HG03095 (cell line): ENCODE measurements around the gene SORCS2.

Experiments used
- ATAC-seq: cut with Tn5 transposase; IDR thresholded peaks from one replicate; pipeline ENCODE4 v1.9.1; 2021; ENCODE audit warnings: moderate library complexity; ENCODE audit not compliant: unreplicated experiment

The SORCS2 gene

DNA sequence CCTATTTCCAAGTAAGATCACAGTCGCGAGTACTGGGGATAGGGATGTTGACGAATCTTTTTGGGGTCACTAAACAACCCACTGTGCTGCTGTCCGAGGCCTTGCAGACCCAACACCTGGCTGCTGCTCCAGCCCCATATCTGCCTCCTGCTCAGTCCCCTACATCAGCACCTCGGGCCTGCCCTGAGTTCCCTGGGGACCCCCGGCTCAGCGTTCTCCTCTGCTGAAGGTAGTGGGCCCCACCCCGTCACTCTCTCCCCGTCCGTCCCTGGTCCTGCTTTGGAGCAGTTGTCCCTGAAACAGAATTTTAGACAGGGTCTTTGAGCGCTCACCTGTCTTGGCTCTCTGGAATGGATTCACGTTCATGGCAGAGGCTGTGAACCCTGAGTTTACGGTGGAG lies 444.8 kb downstream of the SORCS2 start:
- ATAC-seq = no peak

- ATAC-seq = no peak
Measured at GRCh38 chr4:7637971-7638370, 445.6 kb downstream of the SORCS2 start.

DNA sequence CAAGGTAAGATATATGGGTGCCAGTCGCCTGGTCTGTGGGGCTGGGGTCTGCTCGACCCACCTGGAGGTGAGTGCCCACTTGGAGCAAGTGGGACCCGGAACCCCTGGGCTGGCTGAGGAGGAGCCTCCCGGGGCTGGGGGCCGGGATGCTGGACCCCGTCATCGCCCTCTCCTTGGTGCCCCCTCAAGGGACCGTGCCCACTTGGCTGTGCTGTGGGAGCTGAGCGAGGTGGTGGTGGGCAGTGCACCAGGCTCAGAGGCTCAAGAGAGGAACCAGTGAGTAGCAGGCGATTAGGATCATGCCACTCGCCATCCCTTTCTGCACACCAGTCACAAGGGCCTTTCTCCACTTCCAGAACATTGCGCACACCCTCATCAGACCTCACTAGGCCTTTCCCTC lies 446.2 kb downstream of the SORCS2 start:
- ATAC-seq = no peak

DNA sequence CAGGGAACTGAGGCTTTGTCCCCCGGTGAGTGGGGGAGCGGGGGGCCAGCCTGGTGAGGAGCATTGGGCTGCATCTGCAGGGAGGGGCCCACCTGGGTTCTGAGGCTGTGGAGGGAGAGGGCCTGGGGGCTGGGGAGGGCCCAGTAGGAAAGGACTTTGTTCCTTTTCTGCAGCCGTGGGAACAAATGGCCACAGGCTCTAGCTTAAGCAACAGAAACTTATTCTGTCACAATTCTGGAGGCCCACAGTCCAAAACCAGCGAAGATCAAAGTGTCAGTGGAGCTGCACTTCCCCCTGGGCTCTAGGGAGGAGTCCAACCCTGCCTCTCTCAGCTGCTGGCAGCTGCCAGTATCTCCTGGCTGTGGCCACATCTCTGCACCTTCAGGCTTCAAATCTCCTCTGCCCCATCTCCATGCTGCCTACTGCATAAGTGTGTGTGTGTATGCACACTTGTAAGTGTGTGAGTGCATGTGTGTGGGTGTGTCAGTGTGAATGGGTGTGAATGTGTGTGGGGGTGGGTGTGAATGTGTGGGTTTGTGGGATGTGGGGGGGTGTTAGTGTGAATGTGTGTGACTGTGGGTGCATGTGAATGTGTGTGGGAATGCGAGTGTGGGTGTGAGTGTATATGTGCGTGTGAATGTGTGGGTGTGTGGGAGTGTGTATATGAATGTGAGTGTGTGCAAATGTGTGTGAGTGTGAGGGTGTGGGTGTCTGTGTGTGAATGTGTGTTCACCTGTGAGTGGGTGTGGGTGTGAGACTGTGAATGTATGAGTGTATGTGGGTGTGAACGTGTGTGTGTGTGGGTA lies 446.8 kb downstream of the SORCS2 start:
- no peak for ATAC-seq

- no peak for ATAC-seq
Measured at GRCh38 chr4:7640136-7640535, 447.8 kb downstream of the SORCS2 start.

DNA sequence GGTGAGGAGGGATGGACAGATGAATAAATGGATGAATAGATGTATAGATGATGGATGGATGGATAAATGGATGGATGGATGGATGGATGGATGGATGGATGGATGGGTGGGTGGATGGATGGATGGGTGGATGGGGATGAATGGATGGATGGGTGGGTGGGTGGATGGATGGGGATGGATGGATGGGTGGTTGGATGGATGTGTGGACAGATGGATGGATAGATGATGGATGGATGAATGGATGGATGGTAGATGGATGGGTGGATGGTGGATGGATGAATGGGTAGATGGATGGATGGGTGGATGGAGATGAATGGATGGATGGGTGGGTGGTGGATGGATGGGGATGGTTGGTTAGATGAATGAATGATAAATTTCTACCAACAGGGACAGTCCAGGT lies 449.4 kb downstream of the SORCS2 start:
- no peak for ATAC-seq

DNA sequence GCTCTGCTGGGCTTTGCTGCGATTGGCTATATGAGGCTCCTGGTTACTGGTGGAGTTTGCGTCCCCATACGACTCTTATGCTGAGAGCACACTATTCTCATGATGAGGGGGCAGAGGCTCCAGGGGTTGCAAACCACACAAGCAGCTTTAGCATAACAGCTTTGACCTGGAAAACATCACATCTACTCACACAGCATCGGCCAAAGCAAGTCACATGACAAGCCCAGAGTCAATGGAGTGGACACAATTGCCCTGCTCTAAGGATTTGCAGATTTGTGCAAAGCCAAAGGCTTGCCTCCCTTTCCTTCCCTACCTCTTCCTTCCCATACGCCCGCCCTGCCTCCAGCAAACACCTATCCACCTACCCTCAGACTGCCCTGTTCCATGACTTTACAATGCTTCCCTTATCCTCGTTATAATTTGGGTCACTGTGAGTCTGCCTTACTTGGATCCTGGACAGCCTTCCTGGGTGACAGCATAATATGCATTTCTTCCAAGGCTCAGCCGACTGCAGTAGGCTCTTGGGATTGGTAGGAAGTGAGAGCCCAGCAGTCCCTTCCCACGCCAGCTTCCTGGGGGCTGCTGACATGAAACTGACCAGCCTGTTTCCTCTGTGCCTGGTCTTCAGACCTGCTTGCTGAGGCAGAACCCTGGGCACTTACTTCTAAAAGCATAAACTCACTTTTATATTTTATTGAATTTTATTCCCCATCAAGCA lies 450.6 kb downstream of the SORCS2 start:
- ATAC-seq = no peak

GRCh38 chr4:7645158-7645557 lies 452.8 kb downstream of the SORCS2 start:
- ATAC-seq = no peak

DNA sequence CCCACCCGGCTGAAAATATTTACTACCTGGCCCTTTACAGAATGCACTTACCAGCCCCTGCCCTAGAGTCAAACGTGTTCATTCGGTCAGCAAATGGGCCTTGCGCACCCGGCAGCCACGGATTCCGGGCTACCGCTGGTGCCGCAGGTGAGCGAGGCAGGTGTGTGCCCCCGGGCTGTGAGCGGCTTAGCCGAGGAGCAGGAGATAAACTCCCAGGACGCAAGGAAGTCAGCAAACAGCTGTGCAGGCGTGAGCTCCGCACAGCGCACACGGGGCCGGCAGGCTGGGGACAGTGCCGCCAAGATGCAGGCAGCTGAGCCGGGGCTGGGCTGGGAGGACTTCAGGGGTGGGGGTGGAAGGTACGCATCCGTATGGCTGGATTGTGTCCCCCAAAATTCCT lies 453.6 kb downstream of the SORCS2 start:
- ATAC-seq = no peak

- no peak for ATAC-seq
Measured at GRCh38 chr4:7646384-7647061, 454.2 kb downstream of the SORCS2 start.

DNA sequence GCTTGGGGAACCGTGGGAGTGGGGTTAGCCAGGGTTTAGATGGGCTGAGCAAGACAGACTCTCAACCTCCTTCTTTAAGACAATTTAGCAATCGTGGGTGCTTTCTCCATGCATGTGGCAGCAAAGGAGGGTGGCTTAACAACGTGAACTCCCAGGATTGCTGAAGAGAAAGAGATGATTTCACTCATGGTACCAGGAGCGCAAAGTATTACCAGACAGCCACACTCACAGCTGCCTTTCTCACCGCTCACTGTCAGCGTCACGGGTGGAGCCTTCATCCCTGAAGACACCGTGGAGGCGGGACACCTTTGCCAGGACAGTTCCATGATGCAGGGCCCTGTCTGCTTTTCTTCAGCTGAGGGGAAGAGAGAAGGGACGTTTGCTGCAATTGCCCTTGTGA lies 454.8 kb downstream of the SORCS2 start:
- ATAC-seq = no peak

DNA sequence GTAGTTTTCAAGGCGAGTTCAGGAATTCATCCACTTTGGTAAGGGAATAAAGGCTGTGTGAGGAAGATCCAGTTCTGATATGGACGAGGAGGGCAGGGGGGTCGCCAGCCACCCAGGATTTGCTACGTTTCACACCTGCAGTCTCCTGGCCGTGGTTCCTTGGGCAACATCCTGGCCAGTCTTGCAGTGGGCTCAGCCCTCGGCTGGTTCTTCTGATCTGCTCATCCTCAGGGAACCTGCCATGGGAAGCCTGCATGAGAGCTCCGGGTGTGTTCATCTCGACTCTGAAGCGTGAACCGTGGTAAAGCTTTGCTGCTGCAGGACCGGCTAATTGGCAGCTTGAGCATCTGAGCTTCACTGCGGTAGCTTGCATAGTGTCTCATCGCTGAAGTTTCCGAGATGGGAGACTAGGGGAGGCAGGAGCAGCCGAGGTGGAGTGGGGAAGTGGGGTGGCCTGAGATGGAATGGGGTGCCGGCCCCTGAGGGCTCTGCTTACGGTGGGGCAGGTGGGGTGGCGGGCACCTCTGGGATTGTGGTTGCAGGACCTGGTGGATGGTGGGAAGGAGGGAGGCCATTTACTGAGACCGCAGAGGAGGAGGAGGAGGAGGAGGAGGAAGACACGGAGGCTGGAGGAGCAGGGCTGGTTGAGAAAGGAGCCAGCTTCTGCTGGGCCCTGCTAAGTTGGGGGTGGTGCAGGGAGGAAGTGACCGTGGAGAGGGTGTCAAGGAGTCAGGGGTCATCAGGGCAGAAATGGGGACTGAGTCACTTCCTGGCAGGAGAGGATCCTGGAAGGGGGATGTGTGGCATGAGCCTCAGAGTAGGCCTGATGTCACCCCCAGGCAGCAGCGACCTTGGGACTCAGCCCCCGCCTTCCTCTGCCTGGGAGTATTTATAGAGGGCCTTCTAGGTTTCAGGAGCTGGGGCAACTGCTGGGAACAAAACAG lies 455.5 kb downstream of the SORCS2 start:
- ATAC-seq = no peak

DNA sequence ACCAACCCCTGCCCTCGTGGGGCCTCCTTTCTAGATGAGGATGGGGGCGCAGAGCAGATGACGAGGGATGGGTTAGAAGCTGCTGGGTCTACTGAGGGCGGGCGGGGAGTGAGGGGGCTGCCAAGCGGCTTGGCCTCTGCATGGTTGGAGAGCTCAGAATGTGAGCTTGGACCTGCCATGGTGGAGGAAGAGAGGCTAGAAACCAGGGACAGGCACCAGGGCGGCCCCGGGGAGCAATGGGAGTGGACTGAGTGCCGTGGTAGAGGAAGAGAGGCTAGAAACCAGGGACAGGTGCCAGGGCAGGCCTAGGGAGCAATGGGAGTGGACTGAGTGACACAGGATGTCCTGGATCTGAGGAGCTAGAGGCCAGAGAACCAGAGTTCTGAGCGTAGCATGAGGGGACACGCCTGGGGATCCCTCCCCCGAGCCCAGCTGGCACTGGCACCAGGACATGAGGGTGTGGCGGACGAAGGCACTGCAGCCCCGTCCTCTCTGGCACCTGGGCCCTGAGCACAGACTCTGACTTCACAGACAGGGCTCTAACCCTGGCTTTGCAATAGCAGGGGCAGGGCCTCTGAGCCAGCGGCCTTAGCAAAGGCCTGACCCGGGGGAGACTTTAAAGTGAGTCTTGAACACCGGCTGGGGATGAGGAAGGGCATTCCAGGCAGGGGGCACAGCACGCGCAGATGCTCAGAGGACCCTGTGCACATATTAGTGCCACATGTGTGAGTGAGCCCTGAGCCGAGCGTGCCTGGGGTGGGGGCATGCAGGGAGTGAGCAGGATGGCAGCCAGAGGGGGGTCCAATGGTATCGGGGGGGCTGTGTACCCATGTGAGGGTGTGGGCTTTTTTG lies 456.4 kb downstream of the SORCS2 start:
- no peak for ATAC-seq

DNA sequence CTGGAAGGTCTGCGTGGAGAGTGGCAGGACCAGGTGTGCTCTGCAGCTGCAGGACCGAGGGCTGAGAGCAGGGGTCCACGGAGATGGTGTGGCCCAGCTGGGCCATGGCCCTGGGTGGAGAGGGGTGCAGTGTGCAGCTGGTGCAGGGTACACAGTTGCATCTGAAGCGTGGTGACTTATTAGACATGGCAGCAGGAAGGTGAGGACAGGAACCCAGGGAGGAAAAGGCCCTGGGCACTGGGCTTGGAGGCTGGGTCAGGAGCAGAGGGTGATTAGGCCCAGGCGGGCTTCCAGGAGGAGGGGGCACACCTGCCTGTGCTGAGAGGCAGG lies 457.0 kb downstream of the SORCS2 start:
- no peak for ATAC-seq

DNA sequence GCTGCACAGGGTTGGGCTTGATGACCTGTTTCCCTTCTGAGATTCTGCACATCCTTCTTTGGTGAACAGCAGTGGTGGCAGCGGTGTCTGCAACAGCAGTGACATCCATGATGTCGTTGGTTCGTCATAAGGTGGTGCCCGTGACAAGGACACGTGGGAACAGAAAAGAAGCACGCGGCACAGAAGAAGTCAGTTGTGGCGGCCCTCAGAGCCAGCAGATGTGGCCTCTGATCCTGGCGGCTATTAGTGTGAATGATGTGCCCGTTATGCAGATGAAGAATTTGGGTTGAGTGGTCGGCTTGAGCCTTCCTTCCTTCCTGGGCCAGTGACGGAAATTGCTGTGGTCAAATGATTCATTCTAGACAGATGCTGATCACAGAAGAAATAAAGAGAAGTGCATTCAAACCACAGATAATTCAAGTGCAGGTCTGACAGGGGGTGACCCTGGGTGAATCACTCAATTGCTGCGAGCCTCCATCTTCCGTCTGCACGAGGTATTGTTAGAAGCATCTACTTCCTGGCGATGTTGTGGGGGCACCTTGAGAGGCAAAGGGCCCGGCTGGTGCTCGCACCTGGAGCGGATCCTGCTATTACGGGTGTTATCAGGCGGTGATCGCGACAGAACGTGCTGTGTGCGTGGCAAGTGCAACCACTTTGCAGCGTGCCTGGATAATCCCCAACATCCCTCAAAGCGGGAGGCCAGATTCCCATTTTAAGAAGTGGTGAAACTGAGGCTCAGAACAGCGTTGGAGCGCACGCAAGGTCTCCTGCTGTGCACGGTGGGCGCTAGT lies 457.6 kb downstream of the SORCS2 start:
- ATAC-seq = no peak

GRCh38 chr4:7650606-7651385 lies 458.5 kb downstream of the SORCS2 start:
- no peak for ATAC-seq

DNA sequence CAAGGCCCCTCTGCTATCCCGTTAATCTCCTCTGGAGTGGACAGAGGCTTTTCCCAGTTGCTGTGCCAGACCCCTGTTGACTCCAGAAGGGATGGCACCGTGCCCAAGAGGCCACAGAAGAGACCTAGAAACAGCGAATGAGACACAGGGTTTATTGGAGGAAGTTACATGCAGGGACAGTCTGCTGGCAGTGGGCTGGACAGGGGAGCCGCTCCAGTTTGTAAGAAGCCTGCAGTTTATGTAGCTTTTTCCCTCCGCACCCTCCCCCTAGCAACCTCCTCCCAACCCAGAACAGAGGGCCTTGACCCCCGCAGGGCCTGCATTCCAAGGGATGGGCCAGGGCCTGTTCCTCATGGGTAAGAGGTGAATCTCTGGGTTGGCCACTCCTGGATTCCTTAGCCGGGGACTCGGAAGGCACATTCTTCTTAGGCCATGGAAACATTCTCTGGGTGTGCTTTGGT lies 459.2 kb downstream of the SORCS2 start:
- ATAC-seq = no peak

DNA sequence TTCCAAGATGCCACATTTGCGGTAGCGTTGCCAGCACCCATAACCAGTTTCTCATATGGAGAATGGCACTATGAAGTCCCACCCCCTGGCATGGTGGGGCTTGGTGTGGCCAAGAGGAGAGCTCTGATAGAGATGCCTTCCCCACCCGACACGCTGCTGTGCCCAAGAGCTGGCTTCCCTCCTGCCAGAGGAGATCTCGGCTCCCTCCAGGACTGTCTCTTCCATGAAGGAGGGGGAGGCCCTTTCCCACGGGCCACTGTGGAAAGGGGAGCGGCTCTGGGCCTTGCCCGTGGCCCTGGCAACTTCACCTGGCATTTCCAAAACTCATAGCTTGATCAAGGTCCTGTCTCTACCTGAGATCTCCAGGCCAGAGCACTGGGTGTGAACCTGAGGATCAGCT lies 459.7 kb downstream of the SORCS2 start:
- ATAC-seq = no peak
